ENCODE measurements around the gene PTPN1.
"Not testable (repeated sequence)": the region's sequence is repeated elsewhere in the genome, so short reads cannot be mapped to it uniquely, and the experiment has no call there.

The PTPN1 gene

DNA sequence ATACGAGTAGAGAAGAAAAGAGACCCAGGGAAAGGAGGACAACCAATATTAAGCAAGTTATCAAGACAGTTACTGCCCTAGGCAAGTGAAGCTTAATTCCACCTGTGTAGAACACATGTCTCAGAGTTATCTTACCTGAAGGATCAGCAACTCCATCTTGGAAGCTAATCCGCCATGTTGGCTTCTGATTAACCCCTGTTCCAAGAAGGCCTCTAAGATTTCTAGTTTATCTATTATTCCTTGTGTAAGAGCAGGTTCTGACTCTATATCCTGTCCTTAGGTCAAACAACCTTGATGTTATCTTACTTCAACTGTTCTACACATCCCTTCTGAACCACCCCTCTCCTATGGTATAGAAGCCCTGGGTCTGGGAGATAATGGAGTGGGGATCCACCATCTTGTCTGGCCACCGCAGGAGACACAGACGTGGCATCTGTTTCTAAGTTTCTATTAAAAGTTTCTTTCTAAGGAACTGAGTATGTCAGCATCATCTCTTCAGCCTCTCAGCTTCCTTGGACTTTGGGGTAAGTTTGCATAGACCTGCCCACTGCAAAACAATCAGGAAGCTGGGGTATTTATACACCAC lies 27.7 kb upstream of the PTPN1 start:
- no peak for DNase-seq

- DNase-seq, result no peak
These were observed 25.8 kb upstream of the PTPN1 start for GRCh38 chr20:50484271-50484976.

DNA sequence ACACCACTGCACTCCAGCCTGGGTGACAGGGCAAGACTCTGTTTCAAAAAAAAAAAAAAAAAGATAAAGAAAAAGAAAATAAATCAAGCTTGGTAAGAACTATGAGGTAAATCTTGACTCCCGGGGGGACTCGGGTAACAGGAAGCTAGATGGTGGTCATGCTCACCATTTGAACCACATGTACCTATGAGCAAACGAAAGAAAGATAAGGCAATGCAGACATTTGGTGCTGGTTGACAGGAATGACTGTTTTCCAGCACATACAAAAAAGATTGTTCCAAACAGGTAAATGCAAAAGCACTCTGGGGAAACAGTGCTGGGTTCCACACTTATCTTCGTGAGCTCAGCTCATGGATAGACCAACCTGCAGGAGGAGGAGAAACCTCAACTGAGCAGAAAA lies 22.8 kb upstream of the PTPN1 start:
- no peak for DNase-seq

- DNase-seq, result no peak
These were observed 21.9 kb upstream of the PTPN1 start for GRCh38 chr20:50488236-50488806.

- no peak for DNase-seq
These were observed 19.0 kb upstream of the PTPN1 start for GRCh38 chr20:50491168-50491567.

- DNase-seq, result no peak
These were observed 18.1 kb upstream of the PTPN1 start for GRCh38 chr20:50491926-50492634.

GRCh38 chr20:50493881-50494253 lies 16.3 kb upstream of the PTPN1 start:
- DNase-seq, result no peak

DNA sequence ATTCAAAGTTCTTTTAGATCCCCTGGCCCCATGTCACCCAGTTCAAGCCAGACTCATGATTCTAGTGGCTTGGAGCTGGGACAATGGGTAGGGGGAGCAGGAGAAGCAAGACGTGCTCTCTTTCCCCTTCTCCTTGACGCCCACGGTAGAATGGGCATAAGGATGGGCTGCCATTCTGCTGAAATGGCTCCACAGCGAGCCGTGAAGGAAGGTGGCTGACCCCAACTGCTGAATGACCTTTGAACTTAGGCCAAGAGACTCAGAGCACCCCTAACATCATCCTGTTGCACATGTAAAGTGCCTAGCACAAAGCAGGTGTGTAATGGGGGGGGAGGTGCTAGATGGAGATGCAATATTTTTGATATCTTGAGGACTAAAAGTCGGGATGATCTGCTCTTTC lies 15.8 kb upstream of the PTPN1 start:
- no peak for DNase-seq

DNA sequence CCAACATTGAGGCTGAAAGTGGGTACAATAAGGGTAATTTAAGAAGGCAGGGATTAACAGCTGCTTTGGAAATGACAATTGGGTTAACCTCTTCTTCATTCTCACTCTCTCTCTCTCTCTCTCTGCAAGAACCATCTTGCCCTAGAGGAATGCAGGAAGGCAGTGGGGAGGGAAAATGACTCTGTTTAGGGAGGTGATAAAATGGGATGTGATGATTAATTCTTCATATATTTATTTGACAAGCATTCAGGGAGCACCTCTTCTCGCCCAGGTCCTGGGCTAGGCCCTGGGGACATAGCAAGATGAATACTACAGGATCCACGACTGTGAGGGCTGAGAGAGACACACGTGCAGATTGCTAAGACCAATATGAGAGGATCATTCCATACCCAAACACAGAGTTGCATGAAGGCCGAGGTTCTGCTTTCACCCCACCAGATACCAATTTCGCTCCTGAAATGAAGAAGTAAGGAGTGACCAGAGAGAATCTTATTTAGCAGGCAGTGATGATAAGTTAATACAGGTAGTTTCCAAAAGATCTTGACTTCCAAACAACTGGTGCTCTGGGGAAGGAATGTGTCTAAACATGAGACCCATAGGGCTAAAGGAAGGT lies 13.3 kb upstream of the PTPN1 start:
- DNase-seq, result no peak

DNA sequence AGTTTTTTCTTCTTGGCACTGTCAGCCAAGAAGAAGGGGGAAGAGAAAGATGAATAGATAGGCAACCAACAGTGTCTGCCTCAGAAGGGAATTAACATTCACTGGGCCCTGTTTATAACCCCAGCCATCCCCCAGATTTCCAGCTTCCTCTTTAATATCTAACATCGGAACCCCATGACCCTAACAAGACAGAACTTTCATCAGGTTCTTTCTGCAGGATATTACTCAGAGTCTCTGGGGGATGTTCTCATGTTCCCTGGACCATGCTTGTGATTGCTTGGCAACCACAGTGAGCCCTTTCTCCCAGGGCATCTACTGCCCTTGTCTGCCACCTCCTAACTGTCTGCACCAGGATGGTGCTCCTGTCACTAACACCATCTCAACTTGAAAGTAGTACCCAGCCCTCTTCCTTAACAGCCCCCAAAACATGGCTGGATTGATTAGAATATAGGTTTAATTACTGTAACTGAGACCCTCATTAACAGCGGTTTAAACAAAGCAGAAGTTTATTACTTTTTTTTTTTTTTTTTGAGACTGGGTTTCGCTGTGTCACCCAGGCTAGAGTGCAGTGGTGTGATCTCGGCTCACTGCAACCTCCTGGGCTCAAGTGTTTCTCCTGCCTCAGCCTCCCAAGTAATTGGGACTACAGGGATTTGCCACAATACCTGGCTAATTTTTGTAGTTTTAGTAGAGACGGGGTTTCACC lies 12.0 kb upstream of the PTPN1 start:
- no peak for DNase-seq

- DNase-seq, result no peak
These were observed 10.2 kb upstream of the PTPN1 start for GRCh38 chr20:50499938-50500337.

GRCh38 chr20:50501972-50502745 lies 8.0 kb upstream of the PTPN1 start:
- no peak for DNase-seq

DNA sequence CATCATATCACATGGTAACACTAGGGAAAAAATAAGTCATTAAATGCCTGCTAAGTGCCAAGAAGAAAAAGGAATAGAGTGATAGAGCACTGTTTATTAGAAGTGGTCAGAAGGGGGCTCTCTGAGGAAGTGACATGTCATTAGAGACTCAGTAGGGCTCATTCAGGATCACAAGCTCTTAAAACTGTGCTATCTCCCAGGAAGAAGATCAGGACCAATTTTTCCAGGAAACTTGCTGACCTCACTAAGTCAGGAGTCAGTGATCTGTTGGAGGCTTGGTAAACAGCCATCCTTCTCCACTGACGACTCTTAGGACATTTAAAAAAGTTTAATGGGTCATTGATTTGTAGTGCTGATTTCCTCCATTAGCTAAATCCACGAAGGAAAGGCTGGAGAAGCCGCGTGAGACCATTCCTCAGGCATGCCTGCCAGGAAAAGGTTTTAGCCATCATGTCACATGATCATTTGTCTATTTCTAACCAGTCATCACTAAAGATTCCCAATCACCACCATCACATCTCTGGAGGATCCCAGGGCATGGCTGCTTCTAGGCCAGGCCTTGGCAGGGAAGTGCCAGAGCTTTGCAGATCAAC lies 5.9 kb upstream of the PTPN1 start:
- DNase-seq, result no peak

DNA sequence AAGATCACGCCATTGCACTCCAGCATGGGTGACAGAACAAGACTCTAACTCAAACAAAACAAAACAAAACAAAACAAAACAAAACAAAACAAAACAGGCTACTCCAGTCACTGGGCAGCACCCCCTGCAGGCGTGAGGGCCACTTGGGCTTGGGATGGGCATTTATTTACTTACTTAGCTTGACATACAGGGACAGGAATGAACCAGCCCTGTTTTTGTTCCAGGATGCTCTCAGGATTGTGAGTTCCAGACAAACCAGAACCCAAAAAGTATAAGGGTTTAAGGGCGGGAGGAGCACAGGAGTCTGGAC lies 4.0 kb upstream of the PTPN1 start:
- DNase-seq, result no peak

DNA sequence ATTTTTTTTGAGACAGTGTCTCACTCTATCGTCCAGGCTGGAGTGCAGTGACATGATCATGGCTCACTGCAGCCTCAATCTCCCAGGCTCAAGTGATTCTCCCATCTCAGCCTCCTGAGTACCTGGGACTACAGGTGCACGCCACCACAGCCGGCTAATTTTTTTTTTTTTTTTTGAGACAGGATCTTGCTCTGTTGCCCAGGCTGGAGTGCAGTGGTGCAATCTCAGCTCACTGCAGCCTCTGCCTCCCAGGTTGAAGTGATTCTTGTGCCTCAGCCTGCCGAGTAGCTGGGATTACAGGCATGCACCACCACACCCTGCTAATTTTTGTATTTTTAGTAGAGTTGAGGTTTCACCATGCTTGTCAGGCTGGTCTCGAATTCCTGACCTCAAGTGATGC lies 2.4 kb upstream of the PTPN1 start:
- not testable (repeated sequence) for DNase-seq

- DNase-seq, result no peak
These were observed 1.9 kb upstream of the PTPN1 start for GRCh38 chr20:50508171-50508755.

DNA sequence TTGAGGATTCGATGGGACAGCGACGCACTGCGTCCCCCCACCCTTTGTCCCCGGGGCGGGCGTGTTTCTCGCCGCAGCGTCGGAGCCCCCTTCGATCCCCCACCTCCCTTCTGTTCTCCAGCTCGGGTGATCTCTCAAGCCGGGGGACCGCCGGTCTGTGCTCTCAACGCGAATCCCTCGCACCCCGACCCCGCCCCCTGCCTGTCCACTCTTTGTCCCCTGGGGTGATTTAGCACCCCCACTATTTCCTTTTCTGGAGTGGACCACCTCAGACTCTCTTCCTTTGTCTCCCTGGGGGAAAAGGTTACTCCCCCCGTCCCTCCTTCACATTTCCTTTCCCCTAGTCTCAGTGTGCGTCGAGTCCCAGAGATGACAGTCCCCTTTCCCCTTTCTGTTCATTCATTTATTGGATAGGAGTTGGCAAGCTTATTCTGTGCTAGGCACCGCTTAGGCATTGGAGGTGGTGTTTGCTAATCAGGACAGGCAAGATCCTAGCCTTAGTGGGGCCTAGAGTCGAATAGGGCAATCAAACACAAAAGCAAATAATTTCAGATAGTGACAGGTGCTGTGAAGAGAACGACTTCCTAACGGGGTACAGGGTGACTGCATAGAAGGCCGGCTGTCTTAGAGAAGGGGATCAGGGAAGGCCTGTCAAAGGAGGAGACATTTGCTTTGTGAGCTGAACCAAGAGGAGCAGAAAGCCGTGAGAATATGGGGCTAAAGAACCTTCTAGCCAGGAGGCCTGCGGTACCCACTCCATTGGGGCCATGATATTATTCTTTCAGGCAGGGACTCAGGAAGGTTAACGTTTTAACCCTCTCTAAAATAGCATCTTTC lies 741 bp downstream of the PTPN1 start:
- DNase-seq, result no peak

DNA sequence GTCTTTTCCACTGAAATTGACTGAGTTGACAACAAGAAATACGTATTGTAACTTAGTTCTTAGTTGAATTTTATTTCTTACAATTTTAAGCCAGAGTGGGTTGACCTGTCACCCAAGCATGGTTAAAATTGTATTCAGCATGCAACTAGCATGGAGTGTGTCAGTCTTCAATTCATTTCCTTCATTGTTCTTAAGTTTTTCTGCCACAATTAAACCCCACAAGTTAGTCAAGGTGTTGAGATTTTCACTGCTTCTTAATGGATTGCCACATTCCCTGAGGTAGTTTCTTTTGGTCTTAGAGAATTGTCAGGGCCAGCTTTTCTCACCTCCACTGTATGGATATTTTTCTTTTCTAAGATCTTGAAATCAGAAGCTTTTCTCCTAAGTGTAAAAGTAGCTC lies 2.1 kb downstream of the PTPN1 start:
- no peak for DNase-seq

DNA sequence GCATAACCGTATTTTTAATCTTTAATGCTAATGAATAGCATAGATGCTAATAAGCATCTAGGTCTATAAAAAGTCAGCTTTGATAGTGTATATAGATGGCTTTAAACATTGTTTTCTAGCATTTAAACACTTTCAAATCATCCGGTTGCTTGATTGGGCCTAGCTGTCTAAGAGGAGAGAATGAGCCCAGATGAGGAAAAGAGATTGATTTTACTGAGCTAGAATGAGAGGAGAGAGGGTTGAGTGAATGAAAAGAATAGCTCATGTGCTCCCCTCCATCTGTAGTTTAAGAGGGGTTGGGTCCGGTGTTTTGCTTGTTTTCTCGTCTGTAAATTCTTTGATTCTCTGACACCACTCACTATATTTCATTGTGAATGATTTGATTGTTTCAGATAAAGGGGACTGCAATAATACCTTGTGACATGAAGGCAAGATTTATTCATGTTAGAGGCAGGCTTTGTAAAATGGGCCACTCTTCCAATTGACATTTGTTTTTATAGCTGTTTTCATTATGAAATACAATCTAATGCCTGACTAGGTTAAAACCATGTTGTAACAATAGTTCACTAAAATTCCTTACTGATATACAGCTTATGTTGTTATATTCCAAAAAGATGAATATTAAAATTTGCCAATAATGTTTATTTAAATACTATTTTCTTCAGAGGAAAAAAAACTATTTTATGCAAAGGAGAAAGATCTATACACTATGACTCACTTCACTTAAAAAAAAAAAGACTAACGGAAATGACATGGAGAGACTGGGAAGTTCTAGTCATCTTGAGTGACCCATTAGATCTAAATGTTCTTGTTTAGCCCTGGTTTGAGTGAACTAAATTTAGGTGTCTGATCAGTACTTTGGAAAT lies 3.2 kb downstream of the PTPN1 start:
- no peak for DNase-seq

DNA sequence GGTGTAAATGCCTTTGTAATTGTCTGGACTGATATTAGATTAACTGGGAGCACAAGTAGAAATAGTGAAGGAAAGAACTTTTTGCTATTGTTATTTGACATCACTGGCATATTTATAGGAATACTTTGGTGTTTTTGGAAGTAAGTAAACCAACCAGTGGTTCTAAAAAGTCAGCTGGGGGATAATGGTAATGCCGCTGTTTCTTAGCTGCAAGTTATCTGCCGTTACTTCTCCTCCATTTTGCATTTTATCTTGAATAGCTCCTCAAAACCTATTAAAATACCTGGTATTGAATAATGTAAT lies 3.8 kb downstream of the PTPN1 start:
- DNase-seq, result no peak
